Measurements from ENCODE around the gene ETV4.

DNA sequence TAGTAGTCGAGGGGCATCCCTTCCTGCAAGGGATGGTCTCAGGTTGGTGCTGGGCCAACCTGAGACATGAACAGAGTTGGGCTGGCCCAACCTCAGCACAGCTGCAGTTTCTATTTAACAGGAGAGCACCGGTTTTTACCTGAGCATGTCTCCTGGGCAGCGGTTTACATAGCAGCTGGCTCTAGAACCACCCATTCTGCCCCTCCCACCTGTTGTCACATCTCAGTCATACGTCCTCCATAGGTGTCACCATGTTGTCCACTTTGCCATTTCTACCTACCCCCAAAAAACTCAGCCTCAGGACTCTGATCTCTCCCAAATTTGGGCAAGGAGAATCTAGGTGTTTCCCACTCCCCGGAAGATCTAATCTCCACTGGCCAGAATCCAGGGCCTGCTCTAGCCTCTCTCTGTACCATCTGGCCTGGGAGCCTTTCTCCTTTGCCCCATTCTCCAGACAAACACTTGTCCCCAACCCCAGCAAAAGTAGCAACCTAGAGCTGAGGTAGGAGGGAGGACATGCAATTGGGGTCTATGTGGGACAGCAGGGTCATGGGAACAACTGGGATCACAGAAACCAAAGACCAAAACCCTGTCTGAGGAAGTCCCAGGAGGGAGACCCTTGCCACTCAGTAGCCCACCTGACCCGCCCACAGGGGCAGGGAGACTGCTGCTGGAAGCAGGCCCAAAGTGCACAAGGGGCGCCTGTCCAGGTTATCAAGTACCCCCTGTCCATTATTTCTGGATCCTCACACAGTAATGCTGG, 19.1 kb downstream of the ETV4 start:
- TF ChIP-seq, protein P1, sequence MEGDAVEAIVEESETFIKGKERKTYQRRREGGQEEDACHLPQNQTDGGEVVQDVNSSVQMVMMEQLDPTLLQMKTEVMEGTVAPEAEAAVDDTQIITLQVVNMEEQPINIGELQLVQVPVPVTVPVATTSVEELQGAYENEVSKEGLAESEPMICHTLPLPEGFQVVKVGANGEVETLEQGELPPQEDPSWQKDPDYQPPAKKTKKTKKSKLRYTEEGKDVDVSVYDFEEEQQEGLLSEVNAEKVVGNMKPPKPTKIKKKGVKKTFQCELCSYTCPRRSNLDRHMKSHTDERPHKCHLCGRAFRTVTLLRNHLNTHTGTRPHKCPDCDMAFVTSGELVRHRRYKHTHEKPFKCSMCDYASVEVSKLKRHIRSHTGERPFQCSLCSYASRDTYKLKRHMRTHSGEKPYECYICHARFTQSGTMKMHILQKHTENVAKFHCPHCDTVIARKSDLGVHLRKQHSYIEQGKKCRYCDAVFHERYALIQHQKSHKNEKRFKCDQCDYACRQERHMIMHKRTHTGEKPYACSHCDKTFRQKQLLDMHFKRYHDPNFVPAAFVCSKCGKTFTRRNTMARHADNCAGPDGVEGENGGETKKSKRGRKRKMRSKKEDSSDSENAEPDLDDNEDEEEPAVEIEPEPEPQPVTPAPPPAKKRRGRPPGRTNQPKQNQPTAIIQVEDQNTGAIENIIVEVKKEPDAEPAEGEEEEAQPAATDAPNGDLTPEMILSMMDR (conservative IDR thresholded peaks at IDR 0.05; ENCODE audit: low read depth, low read length): no peak
- no peak for TF ChIP-seq EZH2 (IDR thresholded peaks at IDR 0.05; ENCODE audit: low read length, unreplicated experiment)
